Naive thymus-derived CD4-positive, alpha-beta T cell (primary cell): ENCODE data around the gene TBC1D22B. TPM values are rescaled to one million over a fixed set of nuclear protein-coding genes. Genes with fewer than 3 reads are reported as not detected.
"Not testable (repeated sequence)": the region's sequence is repeated elsewhere in the genome, so short reads cannot be mapped to it uniquely, and the experiment has no call there.

Source experiments
- ATAC-seq: fragments of 150-1000 bp; cut with Tn5 transposase; 2 replicates; pipeline ENCODE4 v1.10.0; 2021; ENCODE audit warnings: mild to moderate bottlenecking, moderate library complexity
- CTCF ChIA-PET: fragments of 350-600 bp; sonication (Branson Sonifier 250); formaldehyde crosslinking; loops from one replicate; lab custom pipeline; 2021; ENCODE audit warnings: antibody characterized with exemption; lab: Charles Lee
- POLR2A ChIA-PET: fragments of 350-600 bp; sonication (Branson Sonifier 250); formaldehyde crosslinking; loops from one replicate; lab custom pipeline; 2021; ENCODE audit warnings: antibody characterized with exemption, inconsistent platforms; lab: Charles Lee
- DNase-seq, 9 donors: peaks; one replicate each; pipeline versions ENCODE4 v3.0.0 to v3.0.0-alpha.2; 2020 to 2022; ENCODE audit warnings: mixed read lengths in 1 of 9
- H3K27ac ChIP-seq: one replicate; pipeline ENCODE4 v1.7.0; 2013; ENCODE audit warnings: mild to moderate bottlenecking, low read depth, low read length, moderate library complexity
- H3K27me3 ChIP-seq, 2 donors: one replicate each; pipeline ENCODE4 v1.7.0; 2013; ENCODE audit warnings: low read length in 2 of 2, mild to moderate bottlenecking in 2 of 2, moderate library complexity in 2 of 2; ENCODE audit not compliant: control insufficient read depth in 2 of 2, insufficient read depth in 2 of 2
- H3K36me3 ChIP-seq, 3 experiments: 1 replicate in 2 of 3; 2 replicates in 1 of 3; pipeline ENCODE4 v1.7.0; 2013; ENCODE audit warnings: low read length in 3 of 3, mild to moderate bottlenecking in 3 of 3, moderate library complexity in 1 of 3; ENCODE audit not compliant: insufficient read depth in 3 of 3, control insufficient read depth in 2 of 3
- H3K4me1 ChIP-seq, 2 donors: one replicate each; pipeline ENCODE4 v1.7.0; 2013; ENCODE audit warnings: low read length in 2 of 2, mild to moderate bottlenecking in 2 of 2, moderate library complexity in 1 of 2; ENCODE audit not compliant: control insufficient read depth in 2 of 2, insufficient read depth in 2 of 2
- H3K4me3 ChIP-seq: 2 replicates; pipeline ENCODE4 v1.7.0; 2013; ENCODE audit warnings: mild to moderate bottlenecking, low read length
- H3K9me3 ChIP-seq, 3 experiments: 1 replicate in 2 of 3; 2 replicates in 1 of 3; pipeline ENCODE4 v1.7.0; 2013; ENCODE audit warnings: low read length in 3 of 3; ENCODE audit not compliant: control insufficient read depth in 2 of 3
- H3K27ac Mint-ChIP-seq, 9 donors: one replicate each; pipeline ENCODE4 v1.8.0; 2020 to 2022; ENCODE audit warnings: mixed read lengths in 9 of 9, mild to moderate bottlenecking in 8 of 9, moderate library complexity in 5 of 9, inconsistent platforms in 2 of 9
- H3K27me3 Mint-ChIP-seq, 5 donors: one replicate each; pipeline ENCODE4 v1.8.0; 2021 to 2022; ENCODE audit warnings: mixed read lengths in 5 of 5, mild to moderate bottlenecking in 1 of 5
- H3K36me3 Mint-ChIP-seq, 5 donors: one replicate each; pipeline ENCODE4 v1.8.0; 2020 to 2022; ENCODE audit warnings: mixed read lengths in 5 of 5, mild to moderate bottlenecking in 3 of 5, inconsistent platforms in 1 of 5
- H3K4me1 Mint-ChIP-seq, 7 donors: one replicate each; pipeline ENCODE4 v1.8.0; 2020 to 2022; ENCODE audit warnings: mixed read lengths in 7 of 7, mild to moderate bottlenecking in 3 of 7, inconsistent platforms in 1 of 7
- H3K4me3 Mint-ChIP-seq, 10 donors: one replicate each; pipeline ENCODE4 v1.8.0; 2020 to 2022; ENCODE audit warnings: mild to moderate bottlenecking in 10 of 10, mixed read lengths in 10 of 10, moderate library complexity in 6 of 10, inconsistent platforms in 2 of 10
- H3K9me3 Mint-ChIP-seq, 11 donors: one replicate each; pipeline ENCODE4 v1.8.0; 2020 to 2022; ENCODE audit warnings: mixed read lengths in 11 of 11, mild to moderate bottlenecking in 4 of 11, inconsistent platforms in 1 of 11, moderate library complexity in 1 of 11
- intact Hi-C, 2 donors: fragments of 100-400 bp; cut with micrococcal nuclease; formaldehyde crosslinking; loops; one replicate each; pipeline ENCODE4 v1.15.1; 2023
- polyA plus RNA-seq, 2 donors: library from polyadenylated mRNA; unstranded; fragments of 300-500 nt; fragmentation: Illumina TruSeq; gene quantifications; one replicate each; pipeline ENCODE4 v1.2.3, GENCODE V29; 2021
- total RNA-seq, 6 experiments: library from RNA in 5 of 6; stranded (reverse) in 5 of 6; gene quantifications; 1 replicate in 5 of 6; 2 replicates in 1 of 6; pipeline ENCODE4 v1.2.3 and lab custom pipeline; 2021 to 2026

The TBC1D22B gene
- total and polyA plus RNA-seq, 7 experiments from 2014 or later, result 7.7 to 23.5 (median 9.5) TPM

GRCh38 chr6:37340639-37340943, 83.0 kb downstream of the TBC1D22B start:
- CTCF ChIA-PET, result no interaction called here
- no peak for ATAC-seq
- no peaks in the 10 kb centered on the region for H3K9me3 Mint-ChIP-seq
- peaks cover 0 to 2% (median 0%) of the 10 kb centered on the region in 7 donors for H3K4me1 Mint-ChIP-seq
- Histone ChIP-seq H3K27ac (no peak overlapping the region), H3K9me3 (no peaks in the 10 kb centered on the region), H3K4me3 (no peak overlapping the region), H3K4me1 (no peaks in the 10 kb centered on the region), H3K27me3 (no peaks in the 10 kb centered on the region), H3K36me3 (no peaks in the 10 kb centered on the region)
- peaks cover 0 to 24% (median 5%) of the 10 kb centered on the region in 5 donors for H3K27me3 Mint-ChIP-seq
- H3K36me3 Mint-ChIP-seq, result peaks cover 0 to 6% (median 0%) of the 10 kb centered on the region in 5 donors
- intact Hi-C loops, result no loop called here
- no peak overlapping the region for H3K4me3 Mint-ChIP-seq
- POLR2A ChIA-PET, result no interaction called here
- no peak overlapping the region for H3K27ac Mint-ChIP-seq
- DNase-seq, result no peak

- Mint-ChIP-seq H3K4me1 (peaks cover 0 to 2% (median 0%) of the 10 kb centered on the region in 7 donors), H3K27ac (no peak overlapping the region), H3K4me3 (no peak overlapping the region), H3K36me3 (peaks cover 0 to 6% (median 0%) of the 10 kb centered on the region in 5 donors), H3K9me3 (peaks cover 0 to 2% (median 0%) of the 10 kb centered on the region in 11 donors), H3K27me3 (peaks cover 0 to 45% (median 14%) of the 10 kb centered on the region in 5 donors)
- Histone ChIP-seq H3K4me3 (no peak overlapping the region), H3K4me1 (no peaks in the 10 kb centered on the region), H3K27ac (no peak overlapping the region), H3K36me3 (no peaks in the 10 kb centered on the region), H3K9me3 (no peaks in the 10 kb centered on the region), H3K27me3 (no peaks in the 10 kb centered on the region)
- DNase-seq, result no peak
- POLR2A ChIA-PET, result no interaction called here
- intact Hi-C loops, result no loop called here
- CTCF ChIA-PET, result no interaction called here
- ATAC-seq, result no peak
These were observed 85.7 kb downstream of the TBC1D22B start for GRCh38 chr6:37343248-37343647.

- POLR2A ChIA-PET, result no interaction called here
- CTCF ChIA-PET, result no interaction called here
- no peak overlapping the region for H3K27ac Mint-ChIP-seq
- H3K36me3 Mint-ChIP-seq, result peaks cover 0 to 6% (median 0%) of the 10 kb centered on the region in 5 donors
- no peak overlapping the region for H3K4me3 ChIP-seq
- no peak overlapping the region for H3K4me3 Mint-ChIP-seq
- H3K4me1 Mint-ChIP-seq, result peaks cover 0 to 2% (median 0%) of the 10 kb centered on the region in 7 donors
- H3K27ac ChIP-seq, result no peak overlapping the region
- peaks cover 0 to 2% (median 0%) of the 10 kb centered on the region in 11 donors for H3K9me3 Mint-ChIP-seq
- ATAC-seq, result no peak
- DNase-seq, result no peak
- H3K36me3 ChIP-seq, result no peaks in the 10 kb centered on the region
- peaks cover 0 to 45% (median 14%) of the 10 kb centered on the region in 5 donors for H3K27me3 Mint-ChIP-seq
- no peaks in the 10 kb centered on the region for H3K27me3 ChIP-seq
- no peaks in the 10 kb centered on the region for H3K9me3 ChIP-seq
- intact Hi-C loops, result no loop called here
- no peaks in the 10 kb centered on the region for H3K4me1 ChIP-seq
These were observed 86.7 kb downstream of the TBC1D22B start for GRCh38 chr6:37344308-37344707.

- intact Hi-C loops, POLR2A ChIA-PET, H3K27ac ChIP-seq: not testable (repeated sequence)
These were observed 88.2 kb downstream of the TBC1D22B start for GRCh38 chr6:37345804-37346203.

GRCh38 chr6:37347177-37347576, 89.6 kb downstream of the TBC1D22B start:
- Histone ChIP-seq H3K4me3 (no peak overlapping the region), H3K9me3 (no peaks in the 10 kb centered on the region), H3K27ac (no peak overlapping the region), H3K36me3 (no peaks in the 10 kb centered on the region), H3K4me1 (no peaks in the 10 kb centered on the region), H3K27me3 (no peaks in the 10 kb centered on the region)
- Mint-ChIP-seq H3K27ac (no peak overlapping the region), H3K9me3 (peaks cover 0 to 2% (median 0%) of the 10 kb centered on the region in 11 donors), H3K36me3 (peaks cover 0 to 5% (median 0%) of the 10 kb centered on the region in 5 donors), H3K27me3 (peaks cover 0 to 41% (median 14%) of the 10 kb centered on the region in 5 donors), H3K4me3 (no peak overlapping the region), H3K4me1 (peaks cover 0 to 2% (median 0%) of the 10 kb centered on the region in 7 donors)
- ChIA-PET POLR2A (no interaction called here), CTCF (no interaction called here)
- DNase-seq (no peak), ATAC-seq (no peak)
- intact Hi-C loops, result no loop called here

More at GRCh38 chr6:37345804-37346203, 88.2 kb downstream of the TBC1D22B start:
- H3K9me3 Mint-ChIP-seq, H3K27ac Mint-ChIP-seq, H3K4me1 Mint-ChIP-seq, DNase-seq, ATAC-seq, CTCF ChIA-PET, H3K27me3 ChIP-seq, H3K4me1 ChIP-seq, H3K4me3 ChIP-seq, H3K9me3 ChIP-seq, H3K4me3 Mint-ChIP-seq, H3K36me3 Mint-ChIP-seq, H3K36me3 ChIP-seq: not testable (repeated sequence)
- peaks cover 0 to 45% (median 14%) of the 10 kb centered on the region in 5 donors for H3K27me3 Mint-ChIP-seq

GRCh38 chr6:37347670-37348111, 90.1 kb downstream of the TBC1D22B start:
- intact Hi-C loops, result no loop called here
- ATAC-seq, result no peak
- no peak overlapping the region for H3K27ac ChIP-seq
- H3K27ac Mint-ChIP-seq, result no peak overlapping the region
- no peak overlapping the region for H3K4me3 Mint-ChIP-seq
- H3K36me3 Mint-ChIP-seq, result peaks cover 0 to under 1% (median 0%) of the 10 kb centered on the region in 5 donors
- CTCF ChIA-PET, result no interaction called here
- no peaks in the 10 kb centered on the region for H3K27me3 ChIP-seq
- H3K4me1 ChIP-seq, result no peaks in the 10 kb centered on the region
- no peaks in the 10 kb centered on the region for H3K9me3 ChIP-seq
- DNase-seq, result no peak
- POLR2A ChIA-PET, result no interaction called here
- peaks cover 0 to 38% (median 14%) of the 10 kb centered on the region in 5 donors for H3K27me3 Mint-ChIP-seq
- no peaks in the 10 kb centered on the region for H3K36me3 ChIP-seq
- H3K9me3 Mint-ChIP-seq, result peaks cover 0 to 2% (median 0%) of the 10 kb centered on the region in 11 donors
- H3K4me3 ChIP-seq, result no peak overlapping the region
- H3K4me1 Mint-ChIP-seq, result peaks cover 0 to 2% (median 0%) of the 10 kb centered on the region in 7 donors

GRCh38 chr6:37351027-37351426, 93.5 kb downstream of the TBC1D22B start:
- H3K4me3 Mint-ChIP-seq, result no peak overlapping the region

More at GRCh38 chr6:37351027-37351426, 93.5 kb downstream of the TBC1D22B start:
- Histone ChIP-seq H3K9me3 (no peaks in the 10 kb centered on the region), H3K36me3 (peaks cover 0 to 8% (median 0%) of the 10 kb centered on the region in 3 experiments), H3K4me3 (no peak overlapping the region), H3K4me1 (peaks cover 7 to 14% of the 10 kb centered on the region in 2 donors), H3K27ac (no peak overlapping the region), H3K27me3 (no peaks in the 10 kb centered on the region)
- H3K9me3 Mint-ChIP-seq, result no peaks in the 10 kb centered on the region
- peaks cover 17 to 23% (median 22%) of the 10 kb centered on the region in 7 donors for H3K4me1 Mint-ChIP-seq
- H3K27ac Mint-ChIP-seq, result no peak overlapping the region
- DNase-seq, result no peak
- intact Hi-C loops, result loop anchor here (5.0 to 10.0 kb wide), 5 partner anchors 94 to 1526 kb away; partner anchors contain the start of genes ZFAND3 (in 2 of the 2), MDGA1 (in 1 of the 2), TBC1D22B (in 1 of the 2) and TMEM217 (in 1 of the 2)
- no peak for ATAC-seq
- CTCF ChIA-PET, result no interaction called here
- peaks cover 0 to 17% (median 8%) of the 10 kb centered on the region in 5 donors for H3K27me3 Mint-ChIP-seq
- peaks cover 0 to 7% (median 0%) of the 10 kb centered on the region in 5 donors for H3K36me3 Mint-ChIP-seq
- POLR2A ChIA-PET, result no interaction called here
